Measurements from ENCODE around the gene TRIM33. TPM values are rescaled to one million over a fixed set of nuclear protein-coding genes. Genes with fewer than 3 reads are reported as not detected.
A peak's percentile ranks its signal among the peaks of the same experiment; 100 is the strongest.

The TRIM33 gene
- total and polyA plus RNA-seq, 2 of the 13 experiments (the other 11 are each of a cell fraction or from before 2014, with no cell fraction given), result 35.5 to 42.2 TPM

DNA sequence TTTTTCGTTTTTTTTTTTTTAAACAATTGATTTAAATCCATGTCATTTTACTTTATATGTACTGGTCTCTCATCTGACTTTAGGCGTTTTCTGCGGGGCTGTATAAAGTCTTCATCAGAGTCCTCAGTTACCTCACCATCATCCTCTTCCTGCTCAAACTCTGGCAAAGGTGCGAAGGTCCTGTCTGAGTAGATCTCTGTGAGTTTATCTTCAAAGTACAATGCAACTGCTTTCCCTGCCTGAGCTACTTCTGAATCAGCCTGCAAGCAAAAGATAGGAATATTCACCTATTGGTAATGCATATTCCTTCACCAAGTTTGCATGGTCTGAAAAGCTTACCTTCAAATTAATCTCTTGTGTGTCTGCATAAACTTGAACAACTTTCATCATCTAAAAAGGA lies 113.4 kb downstream of the TRIM33 start:
- intact Hi-C loops (cut with micrococcal nuclease; ENCODE audit: unreplicated experiment) (no loop called here), in situ Hi-C loops (cut with HindIII; ENCODE audit: extremely low pct_ligation_motif_present, low pct_unique_long_range_greater_than_20kb) (no loop called here)
- no peak overlapping the region for H3K27ac ChIP-seq (ENCODE audit: extremely low read length, insufficient read depth, low read length)
- no peak overlapping the region for H2AFZ ChIP-seq (ENCODE audit: low read length)
- H3K36me3 ChIP-seq (replicated peaks in 1 of 2; ENCODE audit: control insufficient read depth in 1 of 2, insufficient read depth in 2 of 2, low read length in 2 of 2), result peaks cover 2 to 48% of the 10 kb centered on the region in 2 experiments; a peak in 4 of 5 replicates
- H3K4me1 ChIP-seq (ENCODE audit: insufficient read depth, low read length), result no peaks in the 10 kb centered on the region
- no peak for ATAC-seq
- H3K4me3 ChIP-seq (replicated peaks in 1 of 3; ENCODE audit: insufficient read depth in 1 of 3, low read depth in 2 of 3, low read length in 3 of 3), result no peak overlapping the region
- TF ChIP-seq RFX1 (IDR thresholded peaks at IDR 0.05) (no peak), MXI1 (IDR thresholded peaks at IDR 0.05; ENCODE audit: borderline replicate concordance, low read depth, low read length) (no peak), RBM22 (optimal IDR thresholded peaks at IDR 0.05; ENCODE audit: low read length) (no peak), ZNF777 (CRISPR knock-in tag; IDR thresholded peaks at IDR 0.05) (no peak), FOXC1 (CRISPR knock-in tag; IDR thresholded peaks at IDR 0.05; ENCODE audit: borderline replicate concordance) (no peak), ZNF670 (CRISPR knock-in tag; IDR thresholded peaks at IDR 0.05; ENCODE audit: borderline replicate concordance) (no peak), ZNF782 (CRISPR knock-in tag; IDR thresholded peaks at IDR 0.05; ENCODE audit: borderline replicate concordance) (no peak), HIVEP1 (CRISPR knock-in tag; IDR thresholded peaks at IDR 0.05) (no peak), AGO2 (optimal IDR thresholded peaks at IDR 0.05; ENCODE audit: low read depth, low read length) (no peak), IRX3 (CRISPR knock-in tag; IDR thresholded peaks at IDR 0.05; ENCODE audit: borderline replicate concordance, low read depth) (no peak)
- no peaks in the 10 kb centered on the region for H3K9me3 ChIP-seq (ENCODE audit: low read length)
- 94% methylated on average over 4 of the region's 4 CpGs for WGBS (ENCODE audit: low lambda C conversion rate)
- CTCF ChIA-PET (ENCODE audit: low intra/inter-chr PET ratio, low total read pairs), result no interaction called here
- H3K79me2 ChIP-seq (ENCODE audit: insufficient read depth, low read length), result no peaks in the 10 kb centered on the region
- no peak for DNase-seq (ENCODE audit: low spot score)
- POLR2A ChIA-PET, result no interaction called here
- no peak for FAIRE-seq
- H3K9ac ChIP-seq (ENCODE audit: insufficient read depth, low read depth, low read length), result no peak overlapping the region
- H3K4me2 ChIP-seq (ENCODE audit: low read depth, low read length), result no peak overlapping the region
- H4K20me1 ChIP-seq (ENCODE audit: insufficient read depth, low read length), result no peaks in the 10 kb centered on the region
- no TSS peak for BruUV-seq (replicated peaks)
- H3K27me3 ChIP-seq (ENCODE audit: control insufficient read depth in 1 of 2, insufficient read depth in 2 of 2, low read length in 2 of 2), result no peaks in the 10 kb centered on the region

DNA sequence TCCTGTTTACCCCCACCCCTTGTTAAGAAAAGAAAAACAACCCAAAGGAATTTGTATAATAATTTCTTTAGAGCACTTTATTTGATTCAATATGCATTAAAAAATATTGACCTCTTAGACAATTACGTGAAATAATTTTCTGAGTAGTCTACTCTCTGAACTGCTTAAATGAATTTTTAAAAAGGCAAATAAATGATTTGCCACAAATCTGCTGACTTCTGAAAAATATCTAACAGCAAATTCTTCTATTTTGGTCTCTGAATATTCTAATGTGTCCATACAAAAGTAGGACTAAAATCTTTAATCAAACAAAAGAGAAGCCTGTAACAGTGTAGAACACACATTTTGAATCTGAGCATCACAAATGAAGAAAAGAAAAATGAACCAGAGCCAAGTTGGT lies 115.1 kb downstream of the TRIM33 start:
- Histone ChIP-seq H3K79me2 (ENCODE audit: insufficient read depth, low read length) (no peaks in the 10 kb centered on the region), H3K27me3 (ENCODE audit: control insufficient read depth in 1 of 2, insufficient read depth in 2 of 2, low read length in 2 of 2) (no peaks in the 10 kb centered on the region), H3K9me3 (ENCODE audit: low read length) (no peaks in the 10 kb centered on the region), H3K4me1 (ENCODE audit: insufficient read depth, low read length) (no peaks in the 10 kb centered on the region), H4K20me1 (ENCODE audit: insufficient read depth, low read length) (no peaks in the 10 kb centered on the region), H3K27ac (ENCODE audit: extremely low read length, insufficient read depth, low read length) (no peak overlapping the region), H3K4me3 (replicated peaks in 1 of 3; ENCODE audit: insufficient read depth in 1 of 3, low read depth in 2 of 3, low read length in 3 of 3) (no peak overlapping the region), H3K9ac (ENCODE audit: insufficient read depth, low read depth, low read length) (no peak overlapping the region), H3K4me2 (ENCODE audit: low read depth, low read length) (no peak overlapping the region), H3K36me3 (replicated peaks in 1 of 2; ENCODE audit: control insufficient read depth in 1 of 2, insufficient read depth in 2 of 2, low read length in 2 of 2) (peaks cover 2 to 40% of the 10 kb centered on the region in 2 experiments; a peak in 4 of 5 replicates), H2AFZ (ENCODE audit: low read length) (no peak overlapping the region)
- TF ChIP-seq MAFK (conservative IDR thresholded peaks at IDR 0.05 in 1 of 2, IDR thresholded peaks at IDR 0.05 in 1 of 2; ENCODE audit: low read length in 2 of 2), result peak in 1 of 2 experiments; percentile 31; a peak in 2 of 4 replicates
- TF ChIP-seq, protein P1, sequence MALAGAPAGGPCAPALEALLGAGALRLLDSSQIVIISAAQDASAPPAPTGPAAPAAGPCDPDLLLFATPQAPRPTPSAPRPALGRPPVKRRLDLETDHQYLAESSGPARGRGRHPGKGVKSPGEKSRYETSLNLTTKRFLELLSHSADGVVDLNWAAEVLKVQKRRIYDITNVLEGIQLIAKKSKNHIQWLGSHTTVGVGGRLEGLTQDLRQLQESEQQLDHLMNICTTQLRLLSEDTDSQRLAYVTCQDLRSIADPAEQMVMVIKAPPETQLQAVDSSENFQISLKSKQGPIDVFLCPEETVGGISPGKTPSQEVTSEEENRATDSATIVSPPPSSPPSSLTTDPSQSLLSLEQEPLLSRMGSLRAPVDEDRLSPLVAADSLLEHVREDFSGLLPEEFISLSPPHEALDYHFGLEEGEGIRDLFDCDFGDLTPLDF (CRISPR knock-in tag; IDR thresholded peaks at IDR 0.05), result no peak
- TF ChIP-seq MAFF (IDR thresholded peaks at IDR 0.05; ENCODE audit: low read depth, low read length), result 0 out of 2 replicates have a peak, but pooled peaks have one; percentile 16
- POLR2A ChIA-PET, result no interaction called here
- DNase-seq (ENCODE audit: low spot score) (no peak), FAIRE-seq (no peak), ATAC-seq (no peak)
- 98% methylated on average over 1 of the region's 1 CpG for WGBS (ENCODE audit: low lambda C conversion rate)
- CTCF ChIA-PET (ENCODE audit: low intra/inter-chr PET ratio, low total read pairs), result no interaction called here
- in situ Hi-C loops (cut with HindIII; ENCODE audit: extremely low pct_ligation_motif_present, low pct_unique_long_range_greater_than_20kb) (no loop called here), intact Hi-C loops (cut with micrococcal nuclease; ENCODE audit: unreplicated experiment) (no loop called here)
- no TSS peak for BruUV-seq (replicated peaks)
